Measurements from ENCODE around the gene DUT. TPM values are rescaled to one million over a fixed set of nuclear protein-coding genes. Genes with fewer than 3 reads are reported as not detected.

Gene DUT
- total RNA-seq, 1 experiment from 2014 or later: 148 TPM

DNA sequence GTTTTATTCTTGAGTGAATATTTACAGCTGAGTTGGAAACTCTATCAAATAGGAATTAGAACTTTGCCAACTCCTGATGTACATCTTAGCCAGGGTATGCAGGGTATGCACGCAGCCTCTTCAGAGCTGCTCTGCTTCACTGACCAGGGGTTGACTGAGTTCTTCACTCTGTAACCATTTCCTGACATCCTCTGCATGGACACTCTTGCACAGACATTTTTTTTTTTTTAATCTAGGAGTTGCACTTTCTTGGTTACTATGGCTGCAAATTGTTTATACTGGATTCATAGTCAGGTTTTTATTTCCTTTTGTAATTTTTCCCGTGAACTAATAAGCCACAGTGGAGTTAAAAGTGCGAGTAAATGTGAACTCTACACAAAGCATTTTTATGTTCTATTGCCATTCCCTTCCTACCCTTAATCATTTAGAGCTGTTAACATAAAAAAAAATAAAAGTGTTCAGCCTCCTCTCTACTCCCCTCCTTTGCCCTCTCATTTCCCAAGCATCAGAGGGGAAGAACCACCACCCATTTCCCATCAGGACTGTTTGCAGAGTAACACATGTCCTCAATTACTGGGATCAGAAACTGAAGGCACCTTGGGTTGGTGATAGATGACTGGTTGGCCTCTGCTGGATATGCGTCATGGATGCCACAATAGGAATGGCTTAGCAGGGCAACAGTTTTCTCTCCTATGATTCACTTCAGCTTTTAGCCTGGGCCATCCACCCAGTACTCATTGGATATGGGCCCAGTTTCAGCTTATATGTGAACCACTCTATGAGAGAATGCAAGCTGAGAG, 54.0 kb downstream of the DUT start:
- ChIA-PET POLR2A (ENCODE audit: unreplicated experiment) (interaction anchor here (0.5 kb wide), 1 partner anchor 11 kb away, joined by 6 read pairs; no protein-coding TSS in a partner anchor), CTCF (no interaction called here)
- intact Hi-C loops (cut with micrococcal nuclease; ENCODE audit: unreplicated experiment): no loop called here
- no peaks in the 10 kb centered on the region for H3K79me2 ChIP-seq (ENCODE audit: low read depth)
- no peaks in the 10 kb centered on the region for H4K20me1 ChIP-seq (ENCODE audit: insufficient read depth)
- H3K27ac ChIP-seq: no peak overlapping the region
- H3K27me3 ChIP-seq (ENCODE audit: insufficient read depth, low read depth): no peaks in the 10 kb centered on the region
- TF ChIP-seq EZH2 (IDR thresholded peaks at IDR 0.05; ENCODE audit: low read depth) (no peak), CTCF (conservative IDR thresholded peaks at IDR 0.05) (no peak)
- H3K9me2 ChIP-seq (ENCODE audit: insufficient read depth): no peaks in the 10 kb centered on the region
- H3K4me1 ChIP-seq (replicated peaks; ENCODE audit: insufficient read depth): peaks cover 13% of the 10 kb centered on the region; the same call in 1 of the 2 replicates
- H2AFZ ChIP-seq: no peak overlapping the region
- no peak overlapping the region for H3K4me2 ChIP-seq
- no peaks in the 10 kb centered on the region; the same call in 1 of the 2 replicates for H3K9me3 ChIP-seq (ENCODE audit: insufficient read depth, low read depth)
- no peaks in the 10 kb centered on the region for H3F3A ChIP-seq (ENCODE audit: insufficient read depth, low read depth)
- H3K4me3 ChIP-seq: no peak overlapping the region
- BruUV-seq (replicated peaks): no TSS peak
- no peak for DNase-seq
- no peaks in the 10 kb centered on the region for H3K36me3 ChIP-seq (ENCODE audit: low read depth)

DNA sequence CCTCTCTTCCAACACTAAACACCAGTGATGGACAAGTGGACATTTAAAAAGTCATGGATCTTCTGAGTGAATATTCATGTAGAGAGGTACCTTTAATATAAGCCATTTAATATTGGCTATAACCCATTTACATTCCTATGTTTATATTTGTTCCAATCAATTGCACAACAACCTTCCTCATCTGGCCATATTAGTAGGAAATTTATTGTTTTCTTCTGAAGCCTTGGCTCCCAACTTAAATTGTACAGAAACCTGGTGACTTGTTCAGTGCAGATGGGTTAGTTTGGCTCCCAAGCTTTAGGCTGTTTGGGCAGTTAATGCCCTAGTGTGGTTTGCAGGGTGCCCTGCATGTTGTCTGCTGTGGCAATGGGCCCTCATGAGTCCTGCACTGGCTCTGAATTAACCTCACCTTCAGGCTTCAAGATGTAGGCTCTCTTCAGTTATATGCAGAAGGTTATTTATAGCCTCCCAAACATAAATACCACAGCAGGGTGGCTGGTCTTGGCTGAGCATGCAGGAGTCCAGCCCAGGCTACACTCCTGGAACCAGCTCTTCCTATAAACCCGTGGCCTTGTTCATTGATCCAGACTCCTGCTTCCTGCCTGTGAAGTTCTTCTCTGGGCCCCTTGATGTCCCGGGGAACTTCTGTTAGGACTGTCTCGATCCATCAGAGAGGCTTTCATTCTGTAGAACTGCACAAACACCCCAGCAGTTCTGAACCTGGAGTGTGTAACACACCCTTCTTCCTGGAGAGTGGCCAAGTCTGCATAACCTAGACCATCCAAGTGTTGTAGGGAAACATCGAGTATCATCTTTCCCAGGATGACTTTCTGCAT, 57.0 kb downstream of the DUT start:
- TF ChIP-seq CTCF (conservative IDR thresholded peaks at IDR 0.05) (no peak), EZH2 (IDR thresholded peaks at IDR 0.05; ENCODE audit: low read depth) (no peak)
- no peak for DNase-seq
- Histone ChIP-seq H3F3A (ENCODE audit: insufficient read depth, low read depth) (no peaks in the 10 kb centered on the region), H3K36me3 (ENCODE audit: low read depth) (no peaks in the 10 kb centered on the region), H3K27me3 (ENCODE audit: insufficient read depth, low read depth) (no peaks in the 10 kb centered on the region), H3K4me1 (replicated peaks; ENCODE audit: insufficient read depth) (peaks cover 13% of the 10 kb centered on the region; the same call in 1 of the 2 replicates), H3K9me2 (ENCODE audit: insufficient read depth) (no peaks in the 10 kb centered on the region), H3K79me2 (ENCODE audit: low read depth) (no peaks in the 10 kb centered on the region), H3K27ac (no peak overlapping the region), H3K4me3 (no peak overlapping the region), H2AFZ (no peak overlapping the region), H3K4me2 (no peak overlapping the region), H4K20me1 (ENCODE audit: insufficient read depth) (no peaks in the 10 kb centered on the region), H3K9me3 (ENCODE audit: insufficient read depth, low read depth) (no peaks in the 10 kb centered on the region; the same call in 1 of the 2 replicates)
- intact Hi-C loops (cut with micrococcal nuclease; ENCODE audit: unreplicated experiment): no loop called here
- no TSS peak for BruUV-seq (replicated peaks)
- POLR2A ChIA-PET (ENCODE audit: unreplicated experiment): no interaction called here
- CTCF ChIA-PET: no interaction called here

GRCh38 chr15:48388910-48389309, 57.7 kb downstream of the DUT start:
- no peak for TF ChIP-seq EZH2 (IDR thresholded peaks at IDR 0.05; ENCODE audit: low read depth)
- TF ChIP-seq CTCF (conservative IDR thresholded peaks at IDR 0.05): no peak
- Histone ChIP-seq H2AFZ (no peak overlapping the region), H3K36me3 (ENCODE audit: low read depth) (no peaks in the 10 kb centered on the region), H4K20me1 (ENCODE audit: insufficient read depth) (no peaks in the 10 kb centered on the region), H3K9me2 (ENCODE audit: insufficient read depth) (no peaks in the 10 kb centered on the region), H3K27ac (no peak overlapping the region), H3K4me3 (no peak overlapping the region), H3K27me3 (ENCODE audit: insufficient read depth, low read depth) (no peaks in the 10 kb centered on the region), H3K79me2 (ENCODE audit: low read depth) (no peaks in the 10 kb centered on the region), H3K4me2 (no peak overlapping the region), H3K9me3 (ENCODE audit: insufficient read depth, low read depth) (no peaks in the 10 kb centered on the region; the same call in 1 of the 2 replicates), H3K4me1 (replicated peaks; ENCODE audit: insufficient read depth) (peaks cover 13% of the 10 kb centered on the region; the same call in 1 of the 2 replicates), H3F3A (ENCODE audit: insufficient read depth, low read depth) (no peaks in the 10 kb centered on the region)
- ChIA-PET CTCF (no interaction called here), POLR2A (ENCODE audit: unreplicated experiment) (no interaction called here)
- no TSS peak for BruUV-seq (replicated peaks)
- intact Hi-C loops (cut with micrococcal nuclease; ENCODE audit: unreplicated experiment): no loop called here
- DNase-seq: no peak
